B cell (primary cell): ENCODE results near the gene ADAMTS8. TPM values are rescaled to one million over a fixed set of nuclear protein-coding genes. Genes with fewer than 3 reads are reported as not detected.

Experiments used
- ATAC-seq: fragments of 200-7000 bp; cut with Tn5 transposase; one replicate; pipeline ENCODE4 v1.10.0; 2021; ENCODE audit warnings: low read depth, mild to moderate bottlenecking, moderate number of reproducible peaks, moderate library complexity
- CTCF ChIA-PET: fragments of 350-600 bp; sonication (Branson Sonifier 250); formaldehyde crosslinking; loops from one replicate; lab custom pipeline; 2021; ENCODE audit warnings: antibody characterized with exemption, inconsistent platforms; lab: Charles Lee
- POLR2A ChIA-PET: fragments of 350-600 bp; sonication (Branson Sonifier 250); formaldehyde crosslinking; loops from one replicate; lab custom pipeline; 2021; ENCODE audit warnings: antibody characterized with exemption; lab: Charles Lee
- DNase-seq: peaks from one replicate; pipeline ENCODE4 v3.0.0; 2013
- H2AFZ ChIP-seq: 2 replicates; pipeline ENCODE4 v1.6.1; 2012; ENCODE audit warnings: mild to moderate bottlenecking, low read depth, low read length; ENCODE audit not compliant: insufficient read depth, poor library complexity, severe bottlenecking
- H3K27ac ChIP-seq, 2 donors: 1 replicate in 1 of 2; 2 replicates in 1 of 2; pipeline ENCODE4 v1.5.1; 2012 to 2013; ENCODE audit warnings: low read length in 2 of 2, mild to moderate bottlenecking in 2 of 2, moderate library complexity in 1 of 2
- H3K27me3 ChIP-seq, 4 experiments: fragments of 200-600 bp in 1 of 4; sonication (generic) in 1 of 4; replicated peaks in 1 of 4; 1 replicate in 2 of 4; 2 replicates in 2 of 4; pipeline versions ENCODE4 v1.6.1 to v1.7.0; 2013 to 2016; ENCODE audit warnings: low read length in 3 of 4, mild to moderate bottlenecking in 2 of 4, mixed read lengths in 1 of 4, moderate library complexity in 1 of 4; ENCODE audit not compliant: insufficient read depth in 4 of 4, control insufficient read depth in 3 of 4; ENCODE audit errors: control extremely low read depth in 1 of 4
- H3K36me3 ChIP-seq, 2 experiments: replicated peaks in 1 of 2; 1 replicate in 1 of 2; 2 replicates in 1 of 2; pipeline versions ENCODE4 v1.6.1 to v1.7.1; 2013; ENCODE audit warnings: low read length in 1 of 2; ENCODE audit not compliant: insufficient read depth in 2 of 2, control insufficient read depth in 1 of 2; ENCODE audit errors: control extremely low read depth in 1 of 2, extremely low read depth in 1 of 2
- H3K4me1 ChIP-seq, 2 donors: fragments of 200-600 bp in 1 of 2; sonication (generic) in 1 of 2; 1 replicate in 1 of 2; 2 replicates in 1 of 2; pipeline versions ENCODE4 v1.5.1 to v1.6.1; 2013 to 2017; ENCODE audit warnings: low read length in 2 of 2; ENCODE audit not compliant: control insufficient read depth in 2 of 2, insufficient read depth in 2 of 2
- H3K4me2 ChIP-seq: replicated peaks from 2 replicates; pipeline ENCODE3; 2012; ENCODE audit warnings: mild to moderate bottlenecking, low read depth, low read length; ENCODE audit not compliant: poor library complexity, severe bottlenecking
- H3K4me3 ChIP-seq, 5 experiments: fragments of 200-600 bp in 1 of 5; sonication (generic) in 1 of 5; 1 replicate in 3 of 5; 2 replicates in 2 of 5; pipeline versions ENCODE4 v1.5.1 to v1.7.0; 2011 to 2016; ENCODE audit warnings: low read length in 4 of 5, mild to moderate bottlenecking in 4 of 5, low read depth in 2 of 5, control low read depth in 1 of 5, moderate library complexity in 1 of 5; ENCODE audit not compliant: insufficient read depth in 1 of 5; ENCODE audit errors: control extremely low read depth in 1 of 5, extremely low read depth in 1 of 5
- H3K79me2 ChIP-seq: fragments of 200-600 bp; sonication (generic); one replicate; pipeline ENCODE4 v1.6.0; 2016; ENCODE audit warnings: low read length; ENCODE audit not compliant: control insufficient read depth, insufficient read depth
- H3K9ac ChIP-seq: fragments of 200-600 bp; sonication (generic); 2 replicates; pipeline ENCODE4 v1.6.1; 2017; ENCODE audit warnings: mild to moderate bottlenecking, low read length, moderate library complexity
- H3K9me3 ChIP-seq, 3 donors: one replicate each; pipeline versions ENCODE4 v1.6.1 to v1.7.1; 2013; ENCODE audit warnings: low read length in 2 of 3; ENCODE audit not compliant: control insufficient read depth in 2 of 3, insufficient read depth in 1 of 3; ENCODE audit errors: control extremely low read depth in 1 of 3
- H4K20me1 ChIP-seq: 2 replicates; pipeline ENCODE4 v1.6.0; 2012; ENCODE audit warnings: mild to moderate bottlenecking, low read length; ENCODE audit not compliant: insufficient read depth, control insufficient read depth, poor library complexity, severe bottlenecking
- H3K27ac Mint-ChIP-seq: one replicate; pipeline ENCODE4 v1.8.0; 2021; ENCODE audit warnings: mixed read lengths
- H3K27me3 Mint-ChIP-seq: one replicate; pipeline ENCODE4 v1.8.0; 2021; ENCODE audit warnings: mixed read lengths
- H3K4me1 Mint-ChIP-seq: one replicate; pipeline ENCODE4 v1.8.0; 2021; ENCODE audit warnings: mixed read lengths
- H3K4me3 Mint-ChIP-seq: one replicate; pipeline ENCODE4 v1.8.0; 2021; ENCODE audit warnings: mixed read lengths
- H3K9me3 Mint-ChIP-seq: one replicate; pipeline ENCODE4 v1.8.0; 2022; ENCODE audit warnings: mixed read lengths; ENCODE audit not compliant: insufficient read depth
- EZH2 ChIP-seq: IDR thresholded peaks from 2 replicates; pipeline ENCODE4 v1.6.1; 2012; ENCODE audit warnings: borderline replicate concordance, low read depth, mild to moderate bottlenecking, moderate library complexity, low read length; ENCODE audit not compliant: insufficient read depth, poor library complexity, severe bottlenecking
- WGBS: methylation state at CpG from one replicate; pipeline ENCODE4 v1.1.5; 2013; ENCODE audit warnings: missing lambda C conversion rate; ENCODE audit not compliant: insufficient coverage; 5-methylcytosine and 5-hydroxymethylcytosine counted together
- intact Hi-C: fragments of 100-400 bp; cut with micrococcal nuclease; formaldehyde crosslinking; loops from one replicate; pipeline ENCODE4 v1.10.0; 2022
- polyA plus RNA-seq: library from polyadenylated mRNA; depleted of rRNA; stranded (reverse); fragments of >200 nt; gene quantifications from 2 replicates; pipeline ENCODE4 v1.2.3, GENCODE V29; 2012
- total RNA-seq, 2 donors: library from RNA; stranded (reverse); fragments of 120-200 nt in 1 of 2; gene quantifications; 1 replicate in 1 of 2; 2 replicates in 1 of 2; pipeline versions ENCODE4 v1.2.3 to v1.2.4, GENCODE V29; 2013 to 2022
- TF ChIP-seq, protein P1 (sequence below): fragments of 200-600 bp; IDR thresholded peaks from one replicate; pipeline ENCODE4 v1.8.0; 2022; ENCODE audit warnings: antibody characterized with exemption, mild to moderate bottlenecking

The ADAMTS8 gene
- total and polyA plus RNA-seq, 2 donors (not counting 1 experiment from before 2014, with no cell fraction given): not detected

DNA sequence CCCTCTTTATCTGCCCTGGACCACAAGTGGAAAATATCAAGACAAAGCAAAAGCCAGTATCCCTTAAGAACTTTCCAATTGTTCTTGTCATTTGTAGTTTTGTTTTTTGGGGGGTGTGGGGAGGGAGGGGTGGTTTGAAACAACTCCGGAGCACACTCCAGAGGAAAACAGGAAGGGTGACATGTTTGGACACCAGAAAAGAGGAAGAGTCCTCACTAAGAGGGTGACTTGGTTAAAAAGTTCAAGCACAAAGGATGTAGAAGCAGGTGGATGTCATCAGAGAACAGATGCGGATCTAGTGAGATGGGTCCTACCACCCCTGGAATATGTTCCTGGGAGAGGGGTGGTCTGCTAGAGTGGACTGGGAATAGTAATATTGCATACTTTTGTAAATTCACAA, 25.8 kb downstream of the ADAMTS8 start:
- no peaks in the 10 kb centered on the region for H3K79me2 ChIP-seq
- H3K27ac ChIP-seq: no peak overlapping the region
- peaks cover 6 to 10% of the 10 kb centered on the region in 2 donors for H3K4me1 ChIP-seq
- H3K4me3 Mint-ChIP-seq: no peak overlapping the region
- no peaks in the 10 kb centered on the region for H4K20me1 ChIP-seq
- TF ChIP-seq, protein P1, sequence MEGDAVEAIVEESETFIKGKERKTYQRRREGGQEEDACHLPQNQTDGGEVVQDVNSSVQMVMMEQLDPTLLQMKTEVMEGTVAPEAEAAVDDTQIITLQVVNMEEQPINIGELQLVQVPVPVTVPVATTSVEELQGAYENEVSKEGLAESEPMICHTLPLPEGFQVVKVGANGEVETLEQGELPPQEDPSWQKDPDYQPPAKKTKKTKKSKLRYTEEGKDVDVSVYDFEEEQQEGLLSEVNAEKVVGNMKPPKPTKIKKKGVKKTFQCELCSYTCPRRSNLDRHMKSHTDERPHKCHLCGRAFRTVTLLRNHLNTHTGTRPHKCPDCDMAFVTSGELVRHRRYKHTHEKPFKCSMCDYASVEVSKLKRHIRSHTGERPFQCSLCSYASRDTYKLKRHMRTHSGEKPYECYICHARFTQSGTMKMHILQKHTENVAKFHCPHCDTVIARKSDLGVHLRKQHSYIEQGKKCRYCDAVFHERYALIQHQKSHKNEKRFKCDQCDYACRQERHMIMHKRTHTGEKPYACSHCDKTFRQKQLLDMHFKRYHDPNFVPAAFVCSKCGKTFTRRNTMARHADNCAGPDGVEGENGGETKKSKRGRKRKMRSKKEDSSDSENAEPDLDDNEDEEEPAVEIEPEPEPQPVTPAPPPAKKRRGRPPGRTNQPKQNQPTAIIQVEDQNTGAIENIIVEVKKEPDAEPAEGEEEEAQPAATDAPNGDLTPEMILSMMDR: no peak
- no peak for TF ChIP-seq EZH2
- ATAC-seq (no peak), DNase-seq (no peak)
- 0% methylated on average over 1 of the region's 2 CpGs for WGBS
- peaks cover 0 to 27% (median 5%) of the 10 kb centered on the region in 4 experiments for H3K27me3 ChIP-seq
- H3K4me1 Mint-ChIP-seq: peaks cover 14% of the 10 kb centered on the region
- no peaks in the 10 kb centered on the region for H3K36me3 ChIP-seq
- no peak overlapping the region for H3K9ac ChIP-seq
- H3K27me3 Mint-ChIP-seq: peaks cover 49% of the 10 kb centered on the region
- ChIA-PET CTCF (no interaction called here), POLR2A (no interaction called here)
- intact Hi-C loops: no loop called here
- H3K4me3 ChIP-seq: no peak overlapping the region
- peaks cover 0 to 3% (median 0%) of the 10 kb centered on the region in 3 donors for H3K9me3 ChIP-seq
- H3K9me3 Mint-ChIP-seq: no peaks in the 10 kb centered on the region
- no peak overlapping the region for H3K4me2 ChIP-seq
- H2AFZ ChIP-seq: no peak overlapping the region
- no peak overlapping the region for H3K27ac Mint-ChIP-seq

DNA sequence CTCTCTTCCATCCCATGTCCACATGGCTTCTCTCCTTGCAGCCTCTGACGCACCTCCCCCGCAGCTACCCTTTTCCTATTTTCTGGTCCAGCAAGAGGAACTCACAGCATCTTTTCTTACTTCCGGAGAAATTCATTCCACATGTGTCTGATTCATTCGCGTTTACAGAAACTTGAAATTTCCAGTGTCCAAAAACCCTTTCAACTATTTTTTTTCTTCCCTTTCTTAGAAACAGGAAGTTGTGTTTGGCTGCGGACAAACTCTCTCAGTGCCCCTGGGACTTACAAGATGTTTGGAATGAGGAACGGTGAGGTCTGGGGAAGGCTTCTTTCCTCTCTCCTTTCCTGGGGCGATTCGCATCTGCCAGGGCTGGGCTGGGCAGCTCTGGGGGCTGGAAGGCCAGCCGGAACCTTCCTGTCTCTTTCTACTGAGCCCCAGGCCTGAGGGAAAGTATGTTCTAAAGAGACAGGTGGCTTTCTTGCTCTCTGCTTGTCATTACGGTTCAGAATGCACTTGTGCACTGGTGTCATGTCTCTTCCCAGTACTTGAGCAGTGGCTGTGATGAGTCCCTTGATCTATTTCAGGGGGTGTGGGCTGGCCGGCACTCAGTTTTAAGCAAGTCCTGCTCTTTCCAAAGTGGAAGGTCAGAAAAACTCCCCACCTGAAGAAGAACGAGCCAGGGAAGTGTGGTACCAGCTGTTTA, 27.5 kb downstream of the ADAMTS8 start:
- Histone ChIP-seq H3K27me3 (peaks cover 0 to 27% (median 5%) of the 10 kb centered on the region in 4 experiments), H3K9ac (no peak overlapping the region), H3K4me1 (peaks cover 6 to 10% of the 10 kb centered on the region in 2 donors), H3K27ac (no peak overlapping the region), H3K79me2 (no peaks in the 10 kb centered on the region), H3K4me2 (peak overlapping the region; percentile 18), H3K4me3 (no peak overlapping the region), H3K9me3 (peaks cover 0 to 3% (median 0%) of the 10 kb centered on the region in 3 donors), H3K36me3 (no peaks in the 10 kb centered on the region), H2AFZ (no peak overlapping the region), H4K20me1 (no peaks in the 10 kb centered on the region)
- ATAC-seq (no peak), DNase-seq (no peak)
- peaks cover 57% of the 10 kb centered on the region for H3K27me3 Mint-ChIP-seq
- ChIA-PET CTCF (interaction anchor here (1.4 kb wide), 1 partner anchor 188 kb away, joined by 4 read pairs; no protein-coding TSS in a partner anchor), POLR2A (no interaction called here)
- intact Hi-C loops: no loop called here
- TF ChIP-seq, protein P1: no peak
- TF ChIP-seq EZH2: no peak
- no peaks in the 10 kb centered on the region for H3K9me3 Mint-ChIP-seq
- WGBS: 14% methylated on average over 6 of the region's 13 CpGs
- no peak overlapping the region for H3K27ac Mint-ChIP-seq
- H3K4me3 Mint-ChIP-seq: no peak overlapping the region
- peaks cover 14% of the 10 kb centered on the region for H3K4me1 Mint-ChIP-seq
